CD14-positive monocyte (primary cell): Measurements from ENCODE around the gene CAMTA1. TPM values are rescaled to one million over a fixed set of nuclear protein-coding genes. Genes with fewer than 3 reads are reported as not detected.

Source experiments
- DNase-seq, 3 donors: peaks; one replicate each; pipeline ENCODE4 v3.0.0-alpha.2; 2011 to 2022
- H2AFZ ChIP-seq: 2 replicates; pipeline ENCODE4 v1.6.0; 2012; ENCODE audit warnings: mild to moderate bottlenecking, low read depth, low read length, inconsistent platforms; ENCODE audit not compliant: insufficient read depth, poor library complexity, severe bottlenecking
- H3K27ac ChIP-seq, 2 donors: 1 replicate in 1 of 2; 2 replicates in 1 of 2; pipeline ENCODE4 v1.5.1; 2012 to 2013; ENCODE audit warnings: low read length in 2 of 2, control low read depth in 1 of 2, inconsistent platforms in 1 of 2, low read depth in 1 of 2, mild to moderate bottlenecking in 1 of 2
- H3K27me3 ChIP-seq, 2 donors: one replicate each; pipeline versions ENCODE4 v1.6.0 to v1.6.1; 2011 to 2013; ENCODE audit warnings: low read length in 2 of 2; ENCODE audit not compliant: control insufficient read depth in 2 of 2, insufficient read depth in 2 of 2
- H3K36me3 ChIP-seq, 2 donors: replicated peaks in 1 of 2; 1 replicate in 1 of 2; 2 replicates in 1 of 2; pipeline versions ENCODE4 v1.5.1 to v1.6.1; 2012 to 2013; ENCODE audit warnings: low read length in 2 of 2, control low read depth in 1 of 2, inconsistent platforms in 1 of 2, mild to moderate bottlenecking in 1 of 2; ENCODE audit not compliant: insufficient read depth in 2 of 2, control insufficient read depth in 1 of 2
- H3K4me1 ChIP-seq, 2 donors: 1 replicate in 1 of 2; 2 replicates in 1 of 2; pipeline versions ENCODE4 v1.5.1 to v1.6.1; 2012 to 2013; ENCODE audit warnings: low read length in 2 of 2, control low read depth in 1 of 2, inconsistent platforms in 1 of 2, mild to moderate bottlenecking in 1 of 2, moderate library complexity in 1 of 2; ENCODE audit not compliant: insufficient read depth in 2 of 2, control insufficient read depth in 1 of 2
- H3K4me2 ChIP-seq: replicated peaks from 2 replicates; pipeline ENCODE3; 2012; ENCODE audit warnings: low read length, moderate library complexity, mild to moderate bottlenecking; ENCODE audit not compliant: poor library complexity, severe bottlenecking; ENCODE audit errors: extremely low read depth
- H3K4me3 ChIP-seq, 3 experiments: fragments of 200-600 bp in 1 of 3; sonication (generic) in 1 of 3; replicated peaks in 1 of 3; 1 replicate in 2 of 3; 2 replicates in 1 of 3; pipeline ENCODE4 v1.5.1; 2011 to 2013; ENCODE audit warnings: low read length in 3 of 3, mild to moderate bottlenecking in 3 of 3, control low read depth in 2 of 3, low read depth in 2 of 3, inconsistent platforms in 1 of 3, moderate library complexity in 1 of 3
- H3K79me2 ChIP-seq: 2 replicates; pipeline ENCODE4 v1.6.0; 2012; ENCODE audit warnings: mild to moderate bottlenecking, control low read depth, inconsistent platforms, low read length, moderate library complexity; ENCODE audit not compliant: insufficient read depth
- H3K9ac ChIP-seq: 2 replicates; pipeline ENCODE4 v1.6.0; 2017; ENCODE audit warnings: low read length, mild to moderate bottlenecking; ENCODE audit not compliant: insufficient read depth, poor library complexity, severe bottlenecking
- H3K9me3 ChIP-seq, 2 donors: replicated peaks in 1 of 2; 1 replicate in 1 of 2; 2 replicates in 1 of 2; pipeline versions ENCODE4 v1.5.1 to v1.6.1; 2012 to 2013; ENCODE audit warnings: low read length in 2 of 2, control low read depth in 1 of 2; ENCODE audit not compliant: control insufficient read depth in 1 of 2, insufficient read depth in 1 of 2
- H4K20me1 ChIP-seq: 2 replicates; pipeline ENCODE4 v1.6.0; 2012; ENCODE audit warnings: mild to moderate bottlenecking, low read length, control low read depth, moderate library complexity; ENCODE audit not compliant: insufficient read depth
- H3K27ac Mint-ChIP-seq, 7 donors: one replicate each; pipeline ENCODE4 v1.8.0; 2020; ENCODE audit warnings: mild to moderate bottlenecking in 7 of 7, mixed read lengths in 7 of 7, moderate library complexity in 6 of 7, inconsistent platforms in 2 of 7
- H3K27me3 Mint-ChIP-seq, 3 donors: one replicate each; pipeline ENCODE4 v1.8.0; 2021 to 2022; ENCODE audit warnings: low read depth in 3 of 3, mild to moderate bottlenecking in 3 of 3, mixed read lengths in 3 of 3, moderate library complexity in 3 of 3, inconsistent platforms in 1 of 3
- H3K36me3 Mint-ChIP-seq, 2 donors: one replicate each; pipeline ENCODE4 v1.8.0; 2020; ENCODE audit warnings: mixed read lengths in 2 of 2, inconsistent platforms in 1 of 2, mild to moderate bottlenecking in 1 of 2
- H3K4me1 Mint-ChIP-seq: one replicate; pipeline ENCODE4 v1.8.0; 2020; ENCODE audit warnings: mild to moderate bottlenecking, mixed read lengths
- H3K4me3 Mint-ChIP-seq, 2 donors: one replicate each; pipeline ENCODE4 v1.8.0; 2020; ENCODE audit warnings: mild to moderate bottlenecking in 2 of 2, mixed read lengths in 2 of 2, moderate library complexity in 1 of 2
- H3K9me3 Mint-ChIP-seq, 7 donors: one replicate each; pipeline ENCODE4 v1.8.0; 2020 to 2022; ENCODE audit warnings: mixed read lengths in 7 of 7, mild to moderate bottlenecking in 6 of 7, moderate library complexity in 6 of 7, inconsistent platforms in 2 of 7
- CTCF ChIP-seq: fragments of 200-600 bp; IDR thresholded peaks from one replicate; pipeline ENCODE4 v1.8.0; 2022; ENCODE audit warnings: antibody characterized with exemption, mild to moderate bottlenecking
- WGBS: methylation state at CpG from one replicate; pipeline ENCODE4 v1.1.5; 2013; ENCODE audit warnings: missing lambda C conversion rate; ENCODE audit not compliant: insufficient coverage; 5-methylcytosine and 5-hydroxymethylcytosine counted together
- intact Hi-C, 2 donors: fragments of 100-400 bp; cut with micrococcal nuclease; formaldehyde crosslinking; loops; one replicate each; pipeline versions ENCODE4 v1.15.0 to v1.15.1; 2023
- polyA plus RNA-seq, 3 donors: library from polyadenylated mRNA; depleted of rRNA in 1 of 3; unstranded in 2 of 3; stranded (reverse) in 1 of 3; fragments of 300-500 nt in 2 of 3; fragments of >200 nt in 1 of 3; fragmentation: Illumina TruSeq in 2 of 3; gene quantifications; 1 replicate in 2 of 3; 2 replicates in 1 of 3; pipeline ENCODE4 v1.2.3, GENCODE V29; 2012 to 2021

The CAMTA1 gene
- polyA plus RNA-seq, 3 donors: 52.0 to 89.6 (median 78.3) TPM

GRCh38 chr1:7196036-7196911 lies 411.0 kb downstream of the CAMTA1 start:
- WGBS: 90% methylated on average over 2 of the region's 7 CpGs
- no peak overlapping the region for H3K4me3 ChIP-seq
- H4K20me1 ChIP-seq: no peaks in the 10 kb centered on the region
- H3K4me1 Mint-ChIP-seq: no peaks in the 10 kb centered on the region
- no peak for TF ChIP-seq CTCF
- H3K9me3 ChIP-seq: no peaks in the 10 kb centered on the region
- no peaks in the 10 kb centered on the region for H3K9me3 Mint-ChIP-seq
- no peak overlapping the region for H3K27ac ChIP-seq
- no peak for DNase-seq
- H3K27ac Mint-ChIP-seq: no peak overlapping the region
- H2AFZ ChIP-seq: no peak overlapping the region
- no peaks in the 10 kb centered on the region for H3K79me2 ChIP-seq
- intact Hi-C loops: no loop called here
- no peak overlapping the region for H3K4me2 ChIP-seq
- H3K9ac ChIP-seq: no peak overlapping the region
- H3K36me3 ChIP-seq: no peaks in the 10 kb centered on the region
- no peaks in the 10 kb centered on the region for H3K27me3 ChIP-seq
- peaks cover 0 to 8% (median 0%) of the 10 kb centered on the region in 3 donors for H3K27me3 Mint-ChIP-seq
- H3K4me1 ChIP-seq: no peaks in the 10 kb centered on the region
- H3K4me3 Mint-ChIP-seq: no peak overlapping the region
- H3K36me3 Mint-ChIP-seq: no peaks in the 10 kb centered on the region

GRCh38 chr1:7198664-7199063 lies 413.4 kb downstream of the CAMTA1 start:
- Histone ChIP-seq H3K9ac (no peak overlapping the region), H3K79me2 (no peaks in the 10 kb centered on the region), H3K36me3 (no peaks in the 10 kb centered on the region), H3K27me3 (no peaks in the 10 kb centered on the region), H3K9me3 (no peaks in the 10 kb centered on the region), H3K27ac (no peak overlapping the region), H2AFZ (no peak overlapping the region), H4K20me1 (no peaks in the 10 kb centered on the region), H3K4me3 (no peak overlapping the region), H3K4me2 (no peak overlapping the region), H3K4me1 (no peaks in the 10 kb centered on the region)
- Mint-ChIP-seq H3K4me3 (no peak overlapping the region), H3K27ac (no peak overlapping the region), H3K9me3 (no peaks in the 10 kb centered on the region), H3K36me3 (no peaks in the 10 kb centered on the region), H3K27me3 (peaks cover 0 to 5% (median 4%) of the 10 kb centered on the region in 3 donors), H3K4me1 (no peaks in the 10 kb centered on the region)
- no peak for DNase-seq
- intact Hi-C loops: no loop called here
- no peak for TF ChIP-seq CTCF
- WGBS: 100% methylated on average over 3 of the region's 5 CpGs
